Mesenchymal stem cell (in vitro differentiated cells and primary cell): ENCODE measurements around the gene FAM98A.

Experiments used
- DNase-seq: peaks from one replicate; pipeline ENCODE4 v3.0.0-alpha.2; 2013
- H2AFZ ChIP-seq: one replicate; pipeline ENCODE4 v1.6.1; 2013; ENCODE audit warnings: low read depth, mild to moderate bottlenecking, control low read depth, inconsistent platforms, low read length, moderate library complexity
- H2AK5ac ChIP-seq: 2 replicates; pipeline ENCODE4 v1.6.1; 2013; ENCODE audit warnings: low read length, moderate library complexity, mild to moderate bottlenecking, inconsistent platforms; ENCODE audit not compliant: severe bottlenecking
- H2BK120ac ChIP-seq: one replicate; pipeline ENCODE4 v1.6.1; 2013; ENCODE audit warnings: low read depth, mild to moderate bottlenecking, inconsistent platforms, low read length, moderate library complexity
- H2BK12ac ChIP-seq, 2 experiments: one replicate each; pipeline ENCODE4 v1.6.1; 2013; ENCODE audit warnings: inconsistent platforms in 2 of 2, low read length in 2 of 2, mild to moderate bottlenecking in 2 of 2, moderate library complexity in 2 of 2, control low read depth in 1 of 2
- H2BK15ac ChIP-seq: one replicate; pipeline ENCODE4 v1.6.1; 2013; ENCODE audit warnings: mild to moderate bottlenecking, low read depth, inconsistent platforms; ENCODE audit not compliant: poor library complexity, severe bottlenecking
- H2BK5ac ChIP-seq: 2 replicates; pipeline ENCODE4 v1.6.1; 2013; ENCODE audit warnings: low read depth, mild to moderate bottlenecking, low read length, control low read depth, inconsistent platforms; ENCODE audit not compliant: poor library complexity, severe bottlenecking
- H3K14ac ChIP-seq, 2 experiments: one replicate each; pipeline ENCODE4 v1.6.1; 2013; ENCODE audit warnings: inconsistent platforms in 2 of 2, low read length in 2 of 2, control low read depth in 1 of 2, mild to moderate bottlenecking in 1 of 2, moderate library complexity in 1 of 2
- H3K18ac ChIP-seq, 2 experiments: one replicate each; pipeline ENCODE4 v1.6.1; 2013; ENCODE audit warnings: inconsistent platforms in 2 of 2, low read length in 2 of 2, control low read depth in 1 of 2, low read depth in 1 of 2, mild to moderate bottlenecking in 1 of 2
- H3K23ac ChIP-seq, 2 experiments: one replicate each; pipeline ENCODE4 v1.6.1; 2013; ENCODE audit warnings: inconsistent platforms in 2 of 2, low read length in 2 of 2, mild to moderate bottlenecking in 2 of 2, moderate library complexity in 2 of 2, control low read depth in 1 of 2
- H3K27ac ChIP-seq: 2 replicates; pipeline ENCODE4 v1.5.1; 2013; ENCODE audit warnings: mild to moderate bottlenecking, moderate library complexity, low read length, control low read depth, inconsistent platforms; ENCODE audit not compliant: poor library complexity, severe bottlenecking
- H3K27me3 ChIP-seq, 2 experiments: 2 replicates each; pipeline versions ENCODE4 v1.6.1 to v1.7.0; 2013; ENCODE audit warnings: low read length in 2 of 2, mild to moderate bottlenecking in 2 of 2, moderate library complexity in 2 of 2, control low read depth in 1 of 2, inconsistent platforms in 1 of 2; ENCODE audit not compliant: control insufficient read depth in 1 of 2, insufficient read depth in 1 of 2
- H3K36me3 ChIP-seq, 2 experiments: 2 replicates each; pipeline versions ENCODE4 v1.6.1 to v1.7.0; 2013; ENCODE audit warnings: low read length in 2 of 2, control low read depth in 1 of 2, inconsistent platforms in 1 of 2, low read depth in 1 of 2, mild to moderate bottlenecking in 1 of 2; ENCODE audit not compliant: insufficient read depth in 2 of 2, control insufficient read depth in 1 of 2
- H3K4ac ChIP-seq, 2 experiments: one replicate each; pipeline ENCODE4 v1.6.1; 2013; ENCODE audit warnings: inconsistent platforms in 2 of 2, low read length in 2 of 2, mild to moderate bottlenecking in 2 of 2, moderate library complexity in 2 of 2, control low read depth in 1 of 2, low read depth in 1 of 2
- H3K4me1 ChIP-seq: 2 replicates; pipeline ENCODE4 v1.6.1; 2013; ENCODE audit warnings: low read depth, low read length, control low read depth; ENCODE audit not compliant: control insufficient read depth, insufficient read depth
- H3K4me2 ChIP-seq: 2 replicates; pipeline ENCODE4 v1.6.1; 2013; ENCODE audit warnings: low read length, mild to moderate bottlenecking, inconsistent platforms; ENCODE audit not compliant: poor library complexity, severe bottlenecking
- H3K4me3 ChIP-seq, 2 experiments: 2 replicates each; pipeline versions ENCODE4 v1.5.1 to v1.7.0; 2013; ENCODE audit warnings: low read length in 2 of 2, mild to moderate bottlenecking in 2 of 2, control low read depth in 1 of 2, low read depth in 1 of 2; ENCODE audit not compliant: insufficient read depth in 1 of 2
- H3K79me1 ChIP-seq: replicated peaks from 2 replicates; pipeline ENCODE4 v1.6.1; 2013; ENCODE audit warnings: mild to moderate bottlenecking, control low read depth, low read length, inconsistent platforms; ENCODE audit not compliant: poor library complexity, severe bottlenecking
- H3K9ac ChIP-seq: 2 replicates; pipeline ENCODE4 v1.7.0; 2013; ENCODE audit warnings: mild to moderate bottlenecking, low read length, moderate library complexity
- H3K9me3 ChIP-seq: 2 replicates; pipeline ENCODE4 v1.7.0; 2013; ENCODE audit warnings: mild to moderate bottlenecking, low read length; ENCODE audit not compliant: control insufficient read depth
- H4K8ac ChIP-seq: one replicate; pipeline ENCODE4 v1.6.1; 2013; ENCODE audit warnings: inconsistent platforms, mild to moderate bottlenecking, low read length, moderate library complexity
- H4K91ac ChIP-seq: one replicate; pipeline ENCODE4 v1.6.1; 2013; ENCODE audit warnings: mild to moderate bottlenecking, low read length, inconsistent platforms
- whole genome bisulfite sequencing: methylation state at CpG from one replicate; pipeline ENCODE4 v1.1.7; 2013; ENCODE audit warnings: mixed read lengths; 5-methylcytosine and 5-hydroxymethylcytosine counted together

FAM98A gene

GRCh38 chr2:33634261-33634910 lies 35.3 kb upstream of the FAM98A start:
- H3K4ac ChIP-seq: no peak overlapping the region
- no peak overlapping the region for H4K91ac ChIP-seq
- H3K27me3 ChIP-seq: no peaks in the 10 kb centered on the region
- H3K4me3 ChIP-seq: no peak overlapping the region
- no peaks in the 10 kb centered on the region for H3K4me1 ChIP-seq
- no peak overlapping the region for H3K18ac ChIP-seq
- no peaks in the 10 kb centered on the region for H3K79me1 ChIP-seq
- H2BK120ac ChIP-seq: no peak overlapping the region
- H4K8ac ChIP-seq: no peak overlapping the region
- H3K9ac ChIP-seq: no peak overlapping the region
- H2BK15ac ChIP-seq: no peak overlapping the region
- H3K27ac ChIP-seq: no peak overlapping the region
- H3K14ac ChIP-seq: no peak overlapping the region
- no peak overlapping the region for H2BK12ac ChIP-seq
- no peak overlapping the region for H2BK5ac ChIP-seq
- no peak overlapping the region for H2AFZ ChIP-seq
- no peak overlapping the region for H3K23ac ChIP-seq
- no peak for DNase-seq
- H2AK5ac ChIP-seq: no peak overlapping the region
- H3K36me3 ChIP-seq: no peaks in the 10 kb centered on the region
- H3K9me3 ChIP-seq: no peaks in the 10 kb centered on the region
- no peak overlapping the region for H3K4me2 ChIP-seq
- 62% methylated on average over 3 of the region's 4 CpGs for WGBS

DNA sequence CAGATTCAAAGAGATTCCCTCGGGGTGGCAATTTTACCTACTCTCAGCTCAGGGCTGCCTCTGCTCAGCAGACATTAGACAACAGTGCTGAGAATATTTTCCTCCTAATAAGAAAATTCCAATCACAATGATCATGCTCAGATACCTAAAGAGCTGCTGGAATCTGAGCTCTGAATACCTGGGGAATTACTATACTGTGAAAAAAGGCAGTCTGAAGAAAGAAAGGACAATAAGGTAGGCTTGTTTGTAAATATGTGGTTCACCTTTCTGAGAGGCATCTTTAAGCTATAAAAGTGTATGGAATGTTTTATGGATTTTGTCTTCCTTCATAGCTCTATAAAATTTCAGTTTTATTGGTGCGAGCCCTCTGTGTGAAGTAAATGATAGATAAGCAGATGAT lies 34.2 kb upstream of the FAM98A start:
- Histone ChIP-seq H2BK15ac (no peak overlapping the region), H3K27me3 (no peaks in the 10 kb centered on the region)
- WGBS: 98% methylated on average over 2 of the region's 2 CpGs

GRCh38 chr2:33632831-33633230 lies 33.7 kb upstream of the FAM98A start:
- Histone ChIP-seq H3K4ac (no peak overlapping the region), H2BK120ac (no peak overlapping the region), H3K9me3 (no peaks in the 10 kb centered on the region), H3K4me1 (no peaks in the 10 kb centered on the region), H2AFZ (no peak overlapping the region), H3K23ac (no peak overlapping the region), H3K14ac (no peak overlapping the region), H3K36me3 (no peaks in the 10 kb centered on the region), H3K79me1 (no peaks in the 10 kb centered on the region), H2AK5ac (no peak overlapping the region), H3K27ac (no peak overlapping the region), H4K91ac (no peak overlapping the region), H3K4me3 (no peak overlapping the region), H2BK5ac (no peak overlapping the region), H2BK15ac (no peak overlapping the region), H3K27me3 (no peaks in the 10 kb centered on the region), H3K18ac (no peak overlapping the region), H2BK12ac (no peak overlapping the region), H4K8ac (no peak overlapping the region), H3K4me2 (no peak overlapping the region), H3K9ac (no peak overlapping the region)
- 90% methylated on average over 2 of the region's 2 CpGs for WGBS
- DNase-seq: no peak

More for the DNA sequence above, 34.2 kb upstream of the FAM98A start:
- H3K14ac ChIP-seq: no peak overlapping the region
- H3K4me1 ChIP-seq: no peaks in the 10 kb centered on the region
- H2BK5ac ChIP-seq: no peak overlapping the region
- H3K27ac ChIP-seq: no peak overlapping the region
- H3K4me2 ChIP-seq: no peak overlapping the region
- no peak overlapping the region for H3K4me3 ChIP-seq
- no peaks in the 10 kb centered on the region for H3K9me3 ChIP-seq
- no peak overlapping the region for H3K9ac ChIP-seq
- H2BK12ac ChIP-seq: no peak overlapping the region
- H2AK5ac ChIP-seq: no peak overlapping the region
- no peak overlapping the region for H3K23ac ChIP-seq
- H3K36me3 ChIP-seq: no peaks in the 10 kb centered on the region
- no peak overlapping the region for H3K4ac ChIP-seq
- H4K91ac ChIP-seq: no peak overlapping the region
- no peak for DNase-seq
- H4K8ac ChIP-seq: no peak overlapping the region
- H3K79me1 ChIP-seq: no peaks in the 10 kb centered on the region
- H2BK120ac ChIP-seq: no peak overlapping the region
- no peak overlapping the region for H2AFZ ChIP-seq
- H3K18ac ChIP-seq: no peak overlapping the region

- Histone ChIP-seq H3K23ac (no peak overlapping the region), H4K91ac (no peak overlapping the region), H3K14ac (no peak overlapping the region), H2BK15ac (no peak overlapping the region), H3K27ac (no peak overlapping the region), H2AK5ac (no peak overlapping the region), H4K8ac (no peak overlapping the region), H3K9me3 (no peaks in the 10 kb centered on the region), H2AFZ (no peak overlapping the region), H2BK120ac (no peak overlapping the region), H2BK5ac (no peak overlapping the region), H3K4me3 (no peak overlapping the region), H3K4me1 (no peaks in the 10 kb centered on the region), H3K18ac (no peak overlapping the region), H3K27me3 (no peaks in the 10 kb centered on the region), H3K79me1 (no peaks in the 10 kb centered on the region), H3K4ac (no peak overlapping the region), H2BK12ac (no peak overlapping the region), H3K9ac (no peak overlapping the region), H3K36me3 (no peaks in the 10 kb centered on the region), H3K4me2 (no peak overlapping the region)
- 81% methylated on average over 3 of the region's 6 CpGs for WGBS
- no peak for DNase-seq
Measured at GRCh38 chr2:33628031-33628827, 29.1 kb upstream of the FAM98A start.
